Hair follicle dermal papilla cell (primary cell): ENCODE data around the gene TJP2. TPM values are rescaled to one million over a fixed set of nuclear protein-coding genes. Genes with fewer than 3 reads are reported as not detected.

Source experiments
- total RNA-seq: library from RNA; depleted of rRNA; stranded (reverse); fragments of >200 nt; gene quantifications from 2 replicates; pipeline ENCODE4 v1.2.3, GENCODE V29; 2012

The TJP2 gene
- total RNA-seq = 18.3 and 21.3 TPM in 2 replicates

GRCh38 chr9:69173891-69174615, at the start of gene TJP2:
Gene TJP2 (plus strand): TSS chr9:69174277. CDS start chr9:69174373, 96 bp downstream.

Other genes starting within 250 kb of the TJP2 start
- gene PRKACG, start 160.2 kb upstream of the TJP2 start, total RNA-seq = not detected in 2 replicates
- 2.8 and 3.2 TPM in 2 replicates for gene FXN, start 138.5 kb upstream of the TJP2 start, total RNA-seq
- gene ENTREP1, start 150.9 kb downstream of the TJP2 start, total RNA-seq = not detected in 2 replicates